SK-N-MC (cell line): ENCODE data around the gene CEACAM1.

Source experiments
- EZH2 ChIP-seq: fragments of 200-600 bp; sonication (generic); IDR thresholded peaks from one replicate; pipeline ENCODE4 v1.6.1; 2017; ENCODE audit warnings: antibody characterized with exemption
- POLR2AphosphoS5 ChIP-seq: IDR thresholded peaks from 2 replicates; pipeline ENCODE4 v1.6.1; 2012; ENCODE audit warnings: mild to moderate bottlenecking, low read depth, low read length, borderline replicate concordance

DNA sequence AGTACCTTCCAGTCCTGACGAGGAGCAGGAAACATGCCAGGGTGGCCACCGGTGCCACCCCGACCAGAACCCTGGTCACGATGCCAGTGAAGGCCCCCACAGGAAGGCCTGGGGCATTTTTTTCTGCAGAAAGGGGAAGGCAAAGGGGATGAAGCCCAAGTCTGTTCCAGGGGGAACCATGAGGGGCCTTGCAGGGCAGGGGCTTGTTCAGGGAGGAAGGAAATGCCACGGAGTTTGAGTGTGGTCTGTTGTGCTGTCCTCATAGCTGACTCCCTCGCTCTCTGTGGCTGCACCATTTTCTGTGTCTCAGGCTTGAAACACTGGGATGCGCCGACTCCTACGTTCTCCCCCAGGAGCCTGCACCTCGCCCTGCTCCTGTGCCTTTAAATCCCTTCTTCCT is 27.5 kb upstream of the CEACAM1 start:
- TF ChIP-seq POLR2AphosphoS5 (no peak), EZH2 (no peak)
